SK-N-SH (cell line): Measurements from ENCODE around the gene PODN.

Experiments
- EP300 ChIP-seq, 2 experiments: IDR thresholded peaks; 2 replicates each; pipeline versions ENCODE4 v1.4.0 to v1.6.1; 2012; ENCODE audit warnings: borderline replicate concordance in 1 of 2, low read depth in 1 of 2, low read length in 1 of 2
- POLR2AphosphoS5 ChIP-seq: IDR thresholded peaks from 2 replicates; pipeline ENCODE4 v1.6.1; 2012; ENCODE audit warnings: low read depth, low read length
- SIN3A ChIP-seq: IDR thresholded peaks from 2 replicates; pipeline ENCODE4 v1.6.1; 2012; ENCODE audit warnings: low read depth, mild to moderate bottlenecking, low read length, moderate library complexity, borderline replicate concordance
- TAF1 ChIP-seq: IDR thresholded peaks from 2 replicates; pipeline ENCODE4 v1.6.1; 2012; ENCODE audit warnings: low read depth, mild to moderate bottlenecking, low read length, moderate library complexity, borderline replicate concordance

- TF ChIP-seq EP300 (IDR thresholded peaks at IDR 0.05; ENCODE audit: borderline replicate concordance in 1 of 2, low read depth in 1 of 2, low read length in 1 of 2) (no peak), POLR2AphosphoS5 (no peak), TAF1 (no peak), SIN3A (no peak)
These were observed 37.9 kb upstream of the PODN start for GRCh38 chr1:53024117-53024516.
